Putamen (tissue), 1 donor: ENCODE measurements around the gene ATP5F1D.

Experiments
- DNase-seq: peaks from one replicate; pipeline ENCODE4 v3.0.0-alpha.2; 2016; ENCODE audit warnings: low spot score

The ATP5F1D gene

GRCh38 chr19:1220976-1221903 is 20.3 kb upstream of the ATP5F1D start:
- DNase-seq: no peak

GRCh38 chr19:1221904-1222255 is 19.7 kb upstream of the ATP5F1D start:
- DNase-seq: no peak

- no peak for DNase-seq
Measured at GRCh38 chr19:1222394-1222793, 19.2 kb upstream of the ATP5F1D start.

GRCh38 chr19:1223018-1223855 is 18.3 kb upstream of the ATP5F1D start:
- DNase-seq: no peak

- DNase-seq: no peak
Measured at GRCh38 chr19:1224047-1224825, 17.3 kb upstream of the ATP5F1D start.

- DNase-seq: no peak
Measured at GRCh38 chr19:1224847-1225246, 16.7 kb upstream of the ATP5F1D start.

- no peak for DNase-seq
Measured at GRCh38 chr19:1225440-1226226, 15.9 kb upstream of the ATP5F1D start.

GRCh38 chr19:1226227-1226518 is 15.4 kb upstream of the ATP5F1D start:
- DNase-seq: no peak

- DNase-seq: no peak
Measured at GRCh38 chr19:1226522-1227303, 14.8 kb upstream of the ATP5F1D start.

- no peak for DNase-seq
Measured at GRCh38 chr19:1227304-1228054, 14.1 kb upstream of the ATP5F1D start.

GRCh38 chr19:1228161-1228957 is 13.2 kb upstream of the ATP5F1D start:
- no peak for DNase-seq

GRCh38 chr19:1229056-1229923 is 12.3 kb upstream of the ATP5F1D start:
- DNase-seq: no peak

- no peak for DNase-seq
Measured at GRCh38 chr19:1229924-1230782, 11.4 kb upstream of the ATP5F1D start.

GRCh38 chr19:1230783-1231489 is 10.6 kb upstream of the ATP5F1D start:
- no peak for DNase-seq

GRCh38 chr19:1231729-1232637 is 9.6 kb upstream of the ATP5F1D start:
- DNase-seq: no peak

- no peak for DNase-seq
Measured at GRCh38 chr19:1232652-1233072, 8.9 kb upstream of the ATP5F1D start.
